PC-9 (cell line): ENCODE data around the gene AIMP1.

ENCODE experiments used
- CTCF ChIP-seq: fragments of 200-600 bp; sonication (generic); conservative IDR thresholded peaks from 2 replicates; pipeline ENCODE4 v1.6.1; 2017; ENCODE audit warnings: mixed run types, antibody characterized with exemption, mild to moderate bottlenecking, moderate library complexity
- EZH2 ChIP-seq: fragments of 200-600 bp; sonication (generic); IDR thresholded peaks from 2 replicates; pipeline ENCODE4 v1.8.0; 2017; ENCODE audit warnings: antibody characterized with exemption, low read depth

- TF ChIP-seq CTCF: no peak
- TF ChIP-seq EZH2: no peak
These were observed 47.6 kb upstream of the AIMP1 start for GRCh38 chr4:106268786-106269185.
